ENCODE measurements around the gene KCNJ5.

Gene KCNJ5

DNA sequence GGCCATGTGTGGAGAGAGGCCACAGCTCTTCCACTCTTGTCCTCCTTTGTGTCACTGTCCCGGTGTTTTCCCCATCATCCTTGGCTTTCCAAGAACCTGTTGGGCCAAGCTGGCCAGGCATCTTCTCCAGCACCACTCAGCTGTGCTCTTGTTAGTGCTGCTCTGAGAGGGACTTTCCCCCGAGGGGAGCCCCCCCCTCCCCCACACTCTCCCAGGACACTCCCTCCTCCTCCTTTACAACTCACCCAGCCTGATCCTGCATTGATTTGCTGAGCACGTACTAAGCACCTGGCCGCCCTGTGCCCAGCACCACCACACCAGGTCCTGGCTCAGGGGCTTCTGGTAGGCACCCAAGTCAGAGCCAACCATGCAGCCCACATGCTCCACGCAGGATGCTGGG lies 38.3 kb downstream of the KCNJ5 start:
- H3F3A ChIP-seq (ENCODE audit: insufficient read depth): no peaks in the 10 kb centered on the region
- H3K79me2 ChIP-seq (ENCODE audit: insufficient read depth, low read length): no peaks in the 10 kb centered on the region
- no peak overlapping the region for H3K4me3 ChIP-seq (ENCODE audit: insufficient read depth, low read length, poor library complexity, severe bottlenecking)
- H3K9me2 ChIP-seq (replicated peaks; ENCODE audit: insufficient read depth, low read length): no peaks in the 10 kb centered on the region
- no peaks in the 10 kb centered on the region for H4K20me1 ChIP-seq (ENCODE audit: low read depth, low read length)
- H2AFZ ChIP-seq (ENCODE audit: low read depth, low read length, severe bottlenecking): no peak overlapping the region
- no peak overlapping the region for H3K9ac ChIP-seq (ENCODE audit: low read length)
- H3K4me2 ChIP-seq (ENCODE audit: low read depth, low read length, poor library complexity, severe bottlenecking): no peak overlapping the region
- H3K36me3 ChIP-seq (ENCODE audit: low read length): no peaks in the 10 kb centered on the region
- H3K9me3 ChIP-seq (ENCODE audit: insufficient read depth, low read length): no peaks in the 10 kb centered on the region
- H3K27me3 ChIP-seq (ENCODE audit: low read length): no peaks in the 10 kb centered on the region
- H3K27ac ChIP-seq (ENCODE audit: low read depth, low read length): no peak overlapping the region
- TF ChIP-seq EZH2phosphoT487 (conservative IDR thresholded peaks at IDR 0.05; ENCODE audit: low read length): no peak
- TF ChIP-seq, protein P1, sequence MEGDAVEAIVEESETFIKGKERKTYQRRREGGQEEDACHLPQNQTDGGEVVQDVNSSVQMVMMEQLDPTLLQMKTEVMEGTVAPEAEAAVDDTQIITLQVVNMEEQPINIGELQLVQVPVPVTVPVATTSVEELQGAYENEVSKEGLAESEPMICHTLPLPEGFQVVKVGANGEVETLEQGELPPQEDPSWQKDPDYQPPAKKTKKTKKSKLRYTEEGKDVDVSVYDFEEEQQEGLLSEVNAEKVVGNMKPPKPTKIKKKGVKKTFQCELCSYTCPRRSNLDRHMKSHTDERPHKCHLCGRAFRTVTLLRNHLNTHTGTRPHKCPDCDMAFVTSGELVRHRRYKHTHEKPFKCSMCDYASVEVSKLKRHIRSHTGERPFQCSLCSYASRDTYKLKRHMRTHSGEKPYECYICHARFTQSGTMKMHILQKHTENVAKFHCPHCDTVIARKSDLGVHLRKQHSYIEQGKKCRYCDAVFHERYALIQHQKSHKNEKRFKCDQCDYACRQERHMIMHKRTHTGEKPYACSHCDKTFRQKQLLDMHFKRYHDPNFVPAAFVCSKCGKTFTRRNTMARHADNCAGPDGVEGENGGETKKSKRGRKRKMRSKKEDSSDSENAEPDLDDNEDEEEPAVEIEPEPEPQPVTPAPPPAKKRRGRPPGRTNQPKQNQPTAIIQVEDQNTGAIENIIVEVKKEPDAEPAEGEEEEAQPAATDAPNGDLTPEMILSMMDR (IDR thresholded peaks at IDR 0.05; ENCODE audit: insufficient read depth, low read length, poor library complexity, severe bottlenecking): no peak

DNA sequence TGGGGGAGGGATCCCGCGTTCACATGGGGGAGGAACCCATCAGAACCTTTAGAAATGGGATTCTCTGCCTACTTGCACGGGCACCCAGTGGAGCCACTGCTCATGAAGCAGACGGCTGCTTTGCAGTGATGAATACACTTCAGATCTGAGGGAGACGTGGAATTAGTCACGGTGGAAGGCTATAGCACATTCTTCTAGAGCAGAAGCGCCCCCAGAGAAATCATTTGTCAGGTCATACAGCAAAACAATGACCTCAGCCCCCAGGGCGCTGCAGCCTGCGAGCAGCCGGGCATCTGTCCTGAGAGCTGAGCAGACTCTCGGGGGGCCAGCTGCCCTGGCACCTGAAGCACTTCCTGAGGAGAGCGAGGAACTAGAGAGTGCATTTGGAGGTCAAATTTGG lies 38.8 kb downstream of the KCNJ5 start:
- no peaks in the 10 kb centered on the region for H3F3A ChIP-seq (ENCODE audit: insufficient read depth)
- no peak overlapping the region for H3K9ac ChIP-seq (ENCODE audit: low read length)
- H3K36me3 ChIP-seq (ENCODE audit: low read length): no peaks in the 10 kb centered on the region
- H3K9me2 ChIP-seq (replicated peaks; ENCODE audit: insufficient read depth, low read length): no peaks in the 10 kb centered on the region
- no peak overlapping the region for H3K4me3 ChIP-seq (ENCODE audit: insufficient read depth, low read length, poor library complexity, severe bottlenecking)
- H3K27ac ChIP-seq (ENCODE audit: low read depth, low read length): no peak overlapping the region
- no peak for TF ChIP-seq EZH2phosphoT487 (conservative IDR thresholded peaks at IDR 0.05; ENCODE audit: low read length)
- TF ChIP-seq, protein P1 (IDR thresholded peaks at IDR 0.05; ENCODE audit: insufficient read depth, low read length, poor library complexity, severe bottlenecking): no peak
- H3K4me2 ChIP-seq (ENCODE audit: low read depth, low read length, poor library complexity, severe bottlenecking): no peak overlapping the region
- no peaks in the 10 kb centered on the region for H3K27me3 ChIP-seq (ENCODE audit: low read length)
- no peaks in the 10 kb centered on the region for H3K9me3 ChIP-seq (ENCODE audit: insufficient read depth, low read length)
- no peak overlapping the region for H2AFZ ChIP-seq (ENCODE audit: low read depth, low read length, severe bottlenecking)
- H3K79me2 ChIP-seq (ENCODE audit: insufficient read depth, low read length): no peaks in the 10 kb centered on the region
- H4K20me1 ChIP-seq (ENCODE audit: low read depth, low read length): no peaks in the 10 kb centered on the region

DNA sequence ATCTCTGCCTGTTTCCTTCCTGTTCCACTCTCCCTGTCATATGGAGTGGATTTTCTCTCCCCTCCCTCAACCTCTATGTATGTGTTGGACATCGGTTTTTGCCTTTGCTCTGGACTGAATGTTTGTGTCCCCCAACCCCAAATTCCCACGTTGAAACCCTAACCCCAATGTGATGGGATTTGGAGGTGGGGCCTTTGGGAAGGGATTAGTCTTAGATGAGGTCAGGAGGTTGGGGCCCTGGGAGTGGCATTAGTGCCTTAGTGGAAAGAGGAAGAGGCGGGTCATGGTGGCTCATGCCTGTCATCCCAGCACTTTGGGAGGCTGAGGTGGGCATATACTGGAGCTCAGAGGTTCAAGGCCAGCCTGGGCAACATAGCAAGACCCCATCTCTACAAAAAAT lies 39.9 kb downstream of the KCNJ5 start:
- TF ChIP-seq, protein P1 (IDR thresholded peaks at IDR 0.05; ENCODE audit: insufficient read depth, low read length, poor library complexity, severe bottlenecking): no peak
- no peak for TF ChIP-seq EZH2phosphoT487 (conservative IDR thresholded peaks at IDR 0.05; ENCODE audit: low read length)
- H3K9me2 ChIP-seq (replicated peaks; ENCODE audit: insufficient read depth, low read length): no peaks in the 10 kb centered on the region
- H3K27ac ChIP-seq (ENCODE audit: low read depth, low read length): no peak overlapping the region

More for the DNA sequence above, 39.9 kb downstream of the KCNJ5 start:
- Histone ChIP-seq H3K4me3 (ENCODE audit: insufficient read depth, low read length, poor library complexity, severe bottlenecking) (no peak overlapping the region), H2AFZ (ENCODE audit: low read depth, low read length, severe bottlenecking) (no peak overlapping the region), H4K20me1 (ENCODE audit: low read depth, low read length) (no peaks in the 10 kb centered on the region), H3F3A (ENCODE audit: insufficient read depth) (no peaks in the 10 kb centered on the region), H3K36me3 (ENCODE audit: low read length) (no peaks in the 10 kb centered on the region), H3K27me3 (ENCODE audit: low read length) (no peaks in the 10 kb centered on the region), H3K9ac (ENCODE audit: low read length) (no peak overlapping the region), H3K4me2 (ENCODE audit: low read depth, low read length, poor library complexity, severe bottlenecking) (no peak overlapping the region), H3K9me3 (ENCODE audit: insufficient read depth, low read length) (no peaks in the 10 kb centered on the region), H3K79me2 (ENCODE audit: insufficient read depth, low read length) (no peaks in the 10 kb centered on the region)
